ENCODE results near the gene FEM1A. TPM values are rescaled to one million over a fixed set of nuclear protein-coding genes. Genes with fewer than 3 reads are reported as not detected.

Gene FEM1A
- polyA plus RNA-seq, 1 of the 3 experiments (the other 2 are of a cell fraction), result 4.8 TPM

DNA sequence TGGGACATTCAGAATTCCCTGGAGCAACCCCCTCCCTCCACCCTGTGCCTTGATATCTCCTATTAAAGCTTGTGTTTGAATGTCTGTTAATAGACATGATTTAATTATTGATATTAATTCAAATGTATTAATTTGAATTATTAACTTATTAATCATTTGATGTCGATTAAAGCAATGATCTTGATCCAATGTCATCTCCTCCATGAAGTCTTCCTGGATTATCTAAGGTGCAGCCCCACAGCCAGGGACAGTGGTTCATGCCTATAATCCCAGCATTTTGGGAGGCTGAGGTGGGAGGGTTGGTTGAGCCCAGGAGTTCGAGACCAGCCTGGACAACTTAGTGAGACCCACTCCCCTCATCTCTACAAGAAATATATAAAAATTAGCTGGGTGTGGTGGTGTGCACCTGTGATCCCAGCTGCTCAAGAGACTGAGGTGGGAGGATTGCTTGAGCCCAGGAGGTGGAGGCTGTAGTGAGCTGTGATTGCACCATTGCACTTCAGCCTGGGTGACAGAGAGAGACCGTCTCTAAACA, 9.6 kb downstream of the FEM1A start:
- Histone ChIP-seq H3K4me3 (ENCODE audit: low read depth in 2 of 2, low read length in 1 of 2) (no peak overlapping the region), H3K9ac (no peak overlapping the region), H3F3A (replicated peaks; ENCODE audit: insufficient read depth) (peaks cover 2% of the 10 kb centered on the region), H3K9me2 (no peaks in the 10 kb centered on the region), H3K9me3 (no peaks in the 10 kb centered on the region), H4K20me1 (ENCODE audit: insufficient read depth) (no peaks in the 10 kb centered on the region), H3K27me3 (ENCODE audit: insufficient read depth) (no peaks in the 10 kb centered on the region), H2AFZ (ENCODE audit: low read depth) (no peak overlapping the region), H3K27ac (ENCODE audit: low read depth in 2 of 2, low read length in 1 of 2) (no peak overlapping the region), H3K79me2 (ENCODE audit: insufficient read depth) (peaks cover 12% of the 10 kb centered on the region; the same call in 1 of the 2 replicates), H3K36me3 (replicated peaks in 1 of 2; ENCODE audit: control insufficient read depth in 1 of 2, insufficient read depth in 2 of 2, low read length in 1 of 2) (peaks cover 4 to 5% of the 10 kb centered on the region in 2 experiments), H3K4me2 (no peak overlapping the region), H3K4me1 (ENCODE audit: control insufficient read depth in 1 of 2, insufficient read depth in 2 of 2, low read depth in 1 of 2, low read length in 1 of 2) (no peaks in the 10 kb centered on the region)
- no peak for DNase-seq
- TF ChIP-seq, protein P1, sequence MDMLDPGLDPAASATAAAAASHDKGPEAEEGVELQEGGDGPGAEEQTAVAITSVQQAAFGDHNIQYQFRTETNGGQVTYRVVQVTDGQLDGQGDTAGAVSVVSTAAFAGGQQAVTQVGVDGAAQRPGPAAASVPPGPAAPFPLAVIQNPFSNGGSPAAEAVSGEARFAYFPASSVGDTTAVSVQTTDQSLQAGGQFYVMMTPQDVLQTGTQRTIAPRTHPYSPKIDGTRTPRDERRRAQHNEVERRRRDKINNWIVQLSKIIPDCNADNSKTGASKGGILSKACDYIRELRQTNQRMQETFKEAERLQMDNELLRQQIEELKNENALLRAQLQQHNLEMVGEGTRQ (IDR thresholded peaks at IDR 0.05; ENCODE audit: borderline replicate concordance, low read depth, low read length), result no peak
- TF ChIP-seq EZH2phosphoT487 (IDR thresholded peaks at IDR 0.05; ENCODE audit: borderline replicate concordance, low read depth) (no peak), MXI1 (IDR thresholded peaks at IDR 0.05; ENCODE audit: low read depth, low read length) (no peak), FOSL2 (IDR thresholded peaks at IDR 0.05; ENCODE audit: borderline replicate concordance, low read depth) (no peak), POLR2AphosphoS5 (IDR thresholded peaks at IDR 0.05; ENCODE audit: low read depth, low read length) (no peak), SIN3A (IDR thresholded peaks at IDR 0.05; ENCODE audit: borderline replicate concordance, low read depth, low read length) (no peak), MEF2A (IDR thresholded peaks at IDR 0.05; ENCODE audit: borderline replicate concordance, low read depth) (no peak), RXRA (IDR thresholded peaks at IDR 0.05; ENCODE audit: borderline replicate concordance, low read depth) (no peak)
- TF ChIP-seq, protein P2, sequence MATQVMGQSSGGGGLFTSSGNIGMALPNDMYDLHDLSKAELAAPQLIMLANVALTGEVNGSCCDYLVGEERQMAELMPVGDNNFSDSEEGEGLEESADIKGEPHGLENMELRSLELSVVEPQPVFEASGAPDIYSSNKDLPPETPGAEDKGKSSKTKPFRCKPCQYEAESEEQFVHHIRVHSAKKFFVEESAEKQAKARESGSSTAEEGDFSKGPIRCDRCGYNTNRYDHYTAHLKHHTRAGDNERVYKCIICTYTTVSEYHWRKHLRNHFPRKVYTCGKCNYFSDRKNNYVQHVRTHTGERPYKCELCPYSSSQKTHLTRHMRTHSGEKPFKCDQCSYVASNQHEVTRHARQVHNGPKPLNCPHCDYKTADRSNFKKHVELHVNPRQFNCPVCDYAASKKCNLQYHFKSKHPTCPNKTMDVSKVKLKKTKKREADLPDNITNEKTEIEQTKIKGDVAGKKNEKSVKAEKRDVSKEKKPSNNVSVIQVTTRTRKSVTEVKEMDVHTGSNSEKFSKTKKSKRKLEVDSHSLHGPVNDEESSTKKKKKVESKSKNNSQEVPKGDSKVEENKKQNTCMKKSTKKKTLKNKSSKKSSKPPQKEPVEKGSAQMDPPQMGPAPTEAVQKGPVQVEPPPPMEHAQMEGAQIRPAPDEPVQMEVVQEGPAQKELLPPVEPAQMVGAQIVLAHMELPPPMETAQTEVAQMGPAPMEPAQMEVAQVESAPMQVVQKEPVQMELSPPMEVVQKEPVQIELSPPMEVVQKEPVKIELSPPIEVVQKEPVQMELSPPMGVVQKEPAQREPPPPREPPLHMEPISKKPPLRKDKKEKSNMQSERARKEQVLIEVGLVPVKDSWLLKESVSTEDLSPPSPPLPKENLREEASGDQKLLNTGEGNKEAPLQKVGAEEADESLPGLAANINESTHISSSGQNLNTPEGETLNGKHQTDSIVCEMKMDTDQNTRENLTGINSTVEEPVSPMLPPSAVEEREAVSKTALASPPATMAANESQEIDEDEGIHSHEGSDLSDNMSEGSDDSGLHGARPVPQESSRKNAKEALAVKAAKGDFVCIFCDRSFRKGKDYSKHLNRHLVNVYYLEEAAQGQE (IDR thresholded peaks at IDR 0.05; ENCODE audit: low read depth, low read length), result no peak
- WGBS (ENCODE audit: low lambda C conversion rate), result 76% methylated on average over 3 of the region's 3 CpGs
- ChIA-PET CTCF (interaction anchor here (0.8 to 2.7 kb wide), 6 partner anchors 8 to 76 kb away, joined by 3 to 16 read pairs (median 10); partner anchors contain the start of genes FEM1A and TICAM1), POLR2A (interaction anchor here (0.6 kb wide), 2 partner anchors 10 to 22 kb away, joined by 3 to 5 read pairs; no protein-coding TSS in a partner anchor)

DNA sequence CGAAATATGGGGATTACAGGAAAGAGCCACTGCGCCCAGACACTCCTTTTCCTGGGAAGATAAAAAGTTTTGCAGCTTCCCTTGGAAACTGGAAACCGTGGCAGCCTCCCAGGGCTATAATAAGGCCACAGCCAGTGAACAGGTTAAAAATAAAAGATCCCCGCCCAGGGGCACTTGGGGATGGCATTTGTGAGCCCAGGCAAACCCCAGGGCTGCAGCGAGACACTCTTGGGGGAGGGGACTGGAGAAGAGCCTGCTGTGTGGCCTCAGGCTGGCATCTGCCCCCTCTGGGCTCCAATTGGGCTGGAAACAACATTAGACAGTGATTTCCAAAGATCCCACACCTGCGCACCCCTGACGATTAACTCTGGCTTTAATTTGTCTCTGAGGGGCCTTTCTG, 11.2 kb downstream of the FEM1A start:
- Histone ChIP-seq H3K79me2 (ENCODE audit: insufficient read depth) (no peaks in the 10 kb centered on the region), H3K4me1 (ENCODE audit: control insufficient read depth in 1 of 2, insufficient read depth in 2 of 2, low read depth in 1 of 2, low read length in 1 of 2) (no peaks in the 10 kb centered on the region), H3K4me2 (no peak overlapping the region), H3K36me3 (replicated peaks in 1 of 2; ENCODE audit: control insufficient read depth in 1 of 2, insufficient read depth in 2 of 2, low read length in 1 of 2) (no peaks in the 10 kb centered on the region), H3K27me3 (ENCODE audit: insufficient read depth) (no peaks in the 10 kb centered on the region), H4K20me1 (ENCODE audit: insufficient read depth) (no peaks in the 10 kb centered on the region), H3F3A (replicated peaks; ENCODE audit: insufficient read depth) (peaks cover 2% of the 10 kb centered on the region), H3K27ac (ENCODE audit: low read depth in 2 of 2, low read length in 1 of 2) (no peak overlapping the region), H3K9me3 (no peaks in the 10 kb centered on the region), H3K4me3 (ENCODE audit: low read depth in 2 of 2, low read length in 1 of 2) (no peak overlapping the region), H2AFZ (ENCODE audit: low read depth) (no peak overlapping the region), H3K9me2 (no peaks in the 10 kb centered on the region), H3K9ac (no peak overlapping the region)
- CTCF ChIA-PET, result interaction anchor here (3.2 to 4.2 kb wide), 2 partner anchors 12 to 70 kb away, joined by 20 to 21 read pairs; partner anchors contain the start of gene FEM1A
- no peak for TF ChIP-seq FOXJ3 (CRISPR knock-in tag; IDR thresholded peaks at IDR 0.05)
- no peak for TF ChIP-seq TEAD4 (IDR thresholded peaks at IDR 0.05; ENCODE audit: borderline replicate concordance, insufficient read depth)
- POLR2A ChIA-PET, result no interaction called here
- WGBS (ENCODE audit: low lambda C conversion rate), result 77% methylated on average over 7 of the region's 7 CpGs
- no peak for DNase-seq

Data from SK-N-SH (cell line).